ENCODE results near the gene TUBE1. TPM values are rescaled to one million over a fixed set of nuclear protein-coding genes. Genes with fewer than 3 reads are reported as not detected.

TUBE1 gene
- total and polyA plus RNA-seq, 5 donors, result 21.4 to 36.9 (median 27.6) TPM

DNA sequence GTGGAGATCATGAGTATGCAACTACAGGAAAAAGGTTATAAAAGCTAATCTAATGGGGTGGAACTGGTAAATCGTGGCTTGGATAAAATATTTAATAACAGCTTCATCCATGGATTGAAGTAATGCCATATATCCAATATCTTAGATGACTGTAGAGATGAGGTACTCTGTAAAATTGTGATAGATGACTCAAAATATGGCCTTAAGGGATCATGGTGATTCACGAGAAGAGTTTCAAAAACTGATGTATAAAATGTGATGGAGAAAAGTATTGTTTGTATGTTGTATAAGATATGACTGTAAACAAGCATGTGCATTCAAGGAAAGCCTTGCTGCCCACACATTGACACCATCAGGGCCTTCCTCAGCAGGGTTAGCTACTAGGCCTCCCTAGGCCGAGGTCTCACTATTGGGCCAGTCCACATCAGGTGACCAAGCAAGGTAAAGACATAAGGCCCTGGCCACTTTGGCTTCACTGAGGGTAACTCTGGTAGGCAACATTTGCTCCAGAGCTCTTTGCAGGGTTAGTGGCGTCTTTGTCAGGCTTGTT is 51.1 kb downstream of the TUBE1 start:
- Histone ChIP-seq H3K9me3 (ENCODE audit: control insufficient read depth, low read length) (no peaks in the 10 kb centered on the region), H3K4me3 (ENCODE audit: low read length) (no peak overlapping the region), H3K4me1 (ENCODE audit: control insufficient read depth, insufficient read depth, low read length) (peaks cover 2% of the 10 kb centered on the region), H3K27me3 (ENCODE audit: control insufficient read depth, insufficient read depth) (no peaks in the 10 kb centered on the region), H3K27ac (ENCODE audit: low read length) (peak overlapping the region; percentile 65)
- 92% methylated on average over 4 of the region's 4 CpGs for WGBS
- DNase-seq, result no peak
- no peak for ATAC-seq
- intact Hi-C loops (cut with DNase I), result no loop called here

DNA sequence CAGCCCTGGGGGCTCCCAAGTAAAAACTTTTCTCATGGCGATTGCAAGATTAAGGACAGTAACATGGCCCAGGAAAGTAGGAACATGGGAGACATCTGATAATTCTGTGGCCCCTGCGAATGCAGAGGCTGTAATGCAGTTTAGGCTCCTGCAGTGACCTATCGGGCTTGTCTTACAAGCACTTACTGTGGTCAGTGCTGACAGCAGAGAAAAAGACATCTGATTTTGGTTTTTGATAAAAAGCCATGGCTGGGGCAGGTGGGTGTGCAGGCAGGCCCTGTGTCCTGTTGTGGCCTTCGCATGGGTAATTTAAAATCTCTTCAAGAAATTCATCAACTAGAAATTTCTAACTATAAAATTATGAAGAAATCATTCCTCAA is 52.7 kb downstream of the TUBE1 start:
- WGBS, result 96% methylated on average over 4 of the region's 4 CpGs
- Histone ChIP-seq H3K27me3 (ENCODE audit: control insufficient read depth, insufficient read depth) (no peaks in the 10 kb centered on the region), H3K9me3 (ENCODE audit: control insufficient read depth, low read length) (no peaks in the 10 kb centered on the region), H3K4me1 (ENCODE audit: control insufficient read depth, insufficient read depth, low read length) (peaks cover 2% of the 10 kb centered on the region), H3K27ac (ENCODE audit: low read length) (no peak overlapping the region), H3K4me3 (ENCODE audit: low read length) (no peak overlapping the region)
- intact Hi-C loops (cut with DNase I), result no loop called here
- ATAC-seq (no peak), DNase-seq (no peak)

DNA sequence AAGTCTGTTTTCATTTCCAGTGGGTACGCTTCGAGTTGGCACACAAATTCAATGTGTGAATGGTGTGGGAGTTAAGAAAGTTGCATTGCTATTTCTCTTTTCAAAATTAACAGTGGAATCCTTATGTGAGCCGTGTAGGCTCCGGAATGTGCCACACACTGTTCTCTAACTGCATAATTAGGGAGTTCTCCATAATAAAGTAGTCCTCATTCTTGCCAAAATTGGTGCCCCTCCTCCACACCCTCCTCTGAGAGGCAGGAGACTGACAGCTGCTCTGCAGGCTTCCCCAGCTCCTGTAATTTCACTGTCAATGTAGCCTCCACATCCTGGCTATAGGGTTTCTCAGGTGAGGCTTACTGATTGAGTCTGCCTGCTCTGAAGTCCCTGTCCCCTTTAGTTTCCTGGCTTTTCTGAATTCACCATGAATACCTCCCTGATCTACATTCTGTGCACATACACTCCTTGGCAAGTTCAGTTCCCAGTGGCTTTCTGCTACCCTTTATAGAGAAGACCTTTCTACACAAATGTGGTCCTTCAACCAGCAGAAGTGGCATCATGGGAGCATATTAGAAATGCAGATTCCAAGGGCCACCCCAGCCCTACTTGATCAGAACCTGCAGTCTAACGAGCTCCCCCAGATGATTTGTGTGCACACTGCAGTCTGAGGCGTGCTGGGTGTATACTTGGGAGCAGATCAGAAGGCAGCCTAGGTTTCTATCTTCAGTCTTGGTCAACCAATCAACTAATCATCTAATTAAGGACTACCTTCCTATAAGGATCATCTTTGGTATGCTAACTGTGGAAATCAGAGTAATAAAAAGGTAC is 53.3 kb downstream of the TUBE1 start:
- intact Hi-C loops (cut with DNase I), result no loop called here
- H3K4me1 ChIP-seq (ENCODE audit: control insufficient read depth, insufficient read depth, low read length), result peaks cover 2% of the 10 kb centered on the region
- no peak overlapping the region for H3K4me3 ChIP-seq (ENCODE audit: low read length)
- H3K9me3 ChIP-seq (ENCODE audit: control insufficient read depth, low read length), result no peaks in the 10 kb centered on the region
- H3K27ac ChIP-seq (ENCODE audit: low read length), result no peak overlapping the region
- WGBS, result 74% methylated on average over 6 of the region's 6 CpGs
- DNase-seq (no peak), ATAC-seq (no peak)
- H3K27me3 ChIP-seq (ENCODE audit: control insufficient read depth, insufficient read depth), result no peaks in the 10 kb centered on the region

DNA sequence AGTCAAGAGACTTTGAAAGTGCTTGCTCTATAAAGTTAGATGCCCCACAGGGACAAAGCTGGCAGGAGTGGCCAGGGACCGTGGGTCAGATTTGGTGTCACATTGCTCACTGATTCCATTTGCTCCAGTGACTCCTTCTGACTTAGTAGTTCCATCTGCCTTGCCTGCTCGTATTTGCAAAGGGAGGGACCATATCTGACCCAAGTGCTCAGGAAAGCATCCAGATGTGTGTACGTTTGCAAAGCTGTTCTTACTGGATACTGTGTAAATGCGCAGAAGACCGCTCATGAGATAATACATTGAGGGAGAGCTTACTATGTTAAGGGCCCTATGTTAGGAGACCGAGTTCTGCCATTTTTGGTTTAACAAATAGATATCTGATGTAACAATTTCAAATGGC is 54.6 kb downstream of the TUBE1 start:
- DNase-seq (no peak), ATAC-seq (no peak)
- no peaks in the 10 kb centered on the region for H3K9me3 ChIP-seq (ENCODE audit: control insufficient read depth, low read length)
- H3K27ac ChIP-seq (ENCODE audit: low read length), result no peak overlapping the region
- H3K27me3 ChIP-seq (ENCODE audit: control insufficient read depth, insufficient read depth), result no peaks in the 10 kb centered on the region
- no peak overlapping the region for H3K4me3 ChIP-seq (ENCODE audit: low read length)
- intact Hi-C loops (cut with DNase I), result no loop called here
- H3K4me1 ChIP-seq (ENCODE audit: control insufficient read depth, insufficient read depth, low read length), result peaks cover 2% of the 10 kb centered on the region
- 82% methylated on average over 6 of the region's 6 CpGs for WGBS

DNA sequence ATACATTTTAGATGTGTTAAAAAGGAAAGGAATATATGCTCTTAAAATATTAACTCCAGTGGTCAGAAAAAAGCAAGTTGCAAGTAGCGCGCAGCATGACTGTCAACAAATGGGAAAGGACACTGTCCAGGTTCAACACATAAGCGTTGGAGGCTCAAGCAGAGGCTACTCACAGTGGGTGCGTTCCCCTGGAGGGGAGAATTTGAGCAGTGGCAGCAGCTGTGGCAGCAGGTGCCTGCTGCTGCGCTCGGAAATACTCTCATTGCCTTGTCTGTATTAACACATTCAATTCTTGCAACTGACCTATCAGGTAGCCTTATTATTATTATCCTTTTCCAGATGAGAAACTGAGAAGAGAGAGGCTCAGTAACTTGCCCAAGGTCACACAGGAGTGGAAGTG is 55.3 kb downstream of the TUBE1 start:
- intact Hi-C loops (cut with DNase I), result no loop called here
- Histone ChIP-seq H3K27ac (ENCODE audit: low read length) (no peak overlapping the region), H3K4me1 (ENCODE audit: control insufficient read depth, insufficient read depth, low read length) (peaks cover 2% of the 10 kb centered on the region), H3K9me3 (ENCODE audit: control insufficient read depth, low read length) (no peaks in the 10 kb centered on the region), H3K4me3 (ENCODE audit: low read length) (no peak overlapping the region), H3K27me3 (ENCODE audit: control insufficient read depth, insufficient read depth) (no peaks in the 10 kb centered on the region)
- no peak for DNase-seq
- ATAC-seq, result no peak
- WGBS, result 92% methylated on average over 6 of the region's 6 CpGs

DNA sequence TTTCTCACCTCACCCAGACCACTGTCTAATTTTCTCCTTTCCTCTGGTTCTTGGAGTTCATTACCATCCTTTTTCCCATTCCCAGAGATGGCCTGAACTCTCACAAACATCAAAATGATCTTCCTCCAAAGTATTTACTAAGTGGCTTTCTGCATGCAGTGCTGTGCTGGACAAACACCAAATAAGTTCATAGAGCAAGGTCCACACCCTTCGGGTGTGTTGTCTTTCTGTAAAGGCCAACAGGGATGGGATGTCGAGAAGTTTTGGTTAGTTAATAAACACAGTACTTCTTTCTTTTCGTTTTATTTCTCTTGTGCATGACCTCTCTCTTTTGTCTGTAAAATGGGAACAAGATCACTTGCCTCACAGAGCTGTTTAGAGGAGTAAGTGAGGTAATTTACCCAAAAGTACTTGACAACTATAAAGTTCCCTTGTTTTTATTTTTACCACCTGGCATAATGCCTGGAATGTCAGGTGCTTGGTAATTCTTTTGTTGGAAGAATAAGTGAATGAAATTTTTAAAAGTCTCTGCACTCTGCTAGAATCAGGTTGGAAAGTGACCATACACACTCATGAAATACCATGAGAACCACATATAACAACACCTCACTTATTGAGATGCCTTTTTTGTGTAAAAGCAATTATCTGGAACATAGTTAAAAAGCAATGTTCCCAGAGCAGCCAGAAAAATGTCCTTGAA is 56.2 kb downstream of the TUBE1 start:
- intact Hi-C loops (cut with DNase I), result no loop called here

DNA sequence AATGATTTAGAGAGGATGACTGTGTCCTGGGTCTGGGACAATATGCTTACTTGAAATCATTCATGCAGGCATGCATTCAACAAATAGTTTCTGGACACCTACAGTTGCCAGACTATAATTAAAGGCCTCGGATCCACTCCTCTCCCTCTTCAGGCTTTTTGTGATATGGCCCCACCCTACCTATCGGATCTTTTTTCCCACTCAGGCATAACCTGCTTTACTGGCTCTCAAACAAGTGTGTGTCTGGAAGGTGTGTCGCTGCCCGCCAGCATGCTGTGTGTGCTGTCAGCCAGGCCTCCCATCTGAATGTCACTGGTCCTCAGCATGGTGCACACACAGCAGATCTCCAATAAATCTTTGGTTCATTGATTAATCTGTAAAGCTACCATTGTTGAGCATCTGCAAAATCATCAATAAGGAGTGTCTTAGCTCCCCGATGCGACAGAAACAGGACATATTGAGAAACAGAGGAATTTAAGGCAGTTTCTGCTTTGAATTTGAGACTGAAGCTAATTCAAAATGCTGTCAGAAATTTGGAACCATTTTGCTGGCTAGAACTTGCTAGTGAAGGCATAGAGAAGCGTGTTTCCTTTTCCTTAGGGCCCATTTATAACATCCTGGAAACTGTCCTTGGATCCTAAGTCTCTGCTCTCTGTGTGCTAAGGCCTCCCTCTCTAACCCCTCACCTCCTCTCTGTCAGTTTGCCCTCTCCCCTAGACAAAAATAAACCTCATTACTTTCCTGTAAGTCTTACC is 56.9 kb downstream of the TUBE1 start:
- H3K9me3 ChIP-seq (ENCODE audit: control insufficient read depth, low read length), result no peaks in the 10 kb centered on the region
- DNase-seq, result no peak
- H3K4me1 ChIP-seq (ENCODE audit: control insufficient read depth, insufficient read depth, low read length), result no peaks in the 10 kb centered on the region
- WGBS, result 71% methylated on average over 7 of the region's 7 CpGs
- no peaks in the 10 kb centered on the region for H3K27me3 ChIP-seq (ENCODE audit: control insufficient read depth, insufficient read depth)
- ATAC-seq, result peak in 1 of 2 donors; percentile 17
- H3K4me3 ChIP-seq (ENCODE audit: low read length), result no peak overlapping the region
- peak overlapping the region; percentile 63 for H3K27ac ChIP-seq (ENCODE audit: low read length)
- intact Hi-C loops (cut with DNase I), result no loop called here

More for the DNA sequence above, 56.2 kb downstream of the TUBE1 start:
- Histone ChIP-seq H3K27me3 (ENCODE audit: control insufficient read depth, insufficient read depth) (no peaks in the 10 kb centered on the region), H3K4me3 (ENCODE audit: low read length) (no peak overlapping the region), H3K9me3 (ENCODE audit: control insufficient read depth, low read length) (no peaks in the 10 kb centered on the region), H3K27ac (ENCODE audit: low read length) (peak overlapping the region; percentile 39), H3K4me1 (ENCODE audit: control insufficient read depth, insufficient read depth, low read length) (no peaks in the 10 kb centered on the region)
- DNase-seq (no peak), ATAC-seq (peak; percentile 27 to 60)
- 38% methylated on average over 3 of the region's 3 CpGs for WGBS

DNA sequence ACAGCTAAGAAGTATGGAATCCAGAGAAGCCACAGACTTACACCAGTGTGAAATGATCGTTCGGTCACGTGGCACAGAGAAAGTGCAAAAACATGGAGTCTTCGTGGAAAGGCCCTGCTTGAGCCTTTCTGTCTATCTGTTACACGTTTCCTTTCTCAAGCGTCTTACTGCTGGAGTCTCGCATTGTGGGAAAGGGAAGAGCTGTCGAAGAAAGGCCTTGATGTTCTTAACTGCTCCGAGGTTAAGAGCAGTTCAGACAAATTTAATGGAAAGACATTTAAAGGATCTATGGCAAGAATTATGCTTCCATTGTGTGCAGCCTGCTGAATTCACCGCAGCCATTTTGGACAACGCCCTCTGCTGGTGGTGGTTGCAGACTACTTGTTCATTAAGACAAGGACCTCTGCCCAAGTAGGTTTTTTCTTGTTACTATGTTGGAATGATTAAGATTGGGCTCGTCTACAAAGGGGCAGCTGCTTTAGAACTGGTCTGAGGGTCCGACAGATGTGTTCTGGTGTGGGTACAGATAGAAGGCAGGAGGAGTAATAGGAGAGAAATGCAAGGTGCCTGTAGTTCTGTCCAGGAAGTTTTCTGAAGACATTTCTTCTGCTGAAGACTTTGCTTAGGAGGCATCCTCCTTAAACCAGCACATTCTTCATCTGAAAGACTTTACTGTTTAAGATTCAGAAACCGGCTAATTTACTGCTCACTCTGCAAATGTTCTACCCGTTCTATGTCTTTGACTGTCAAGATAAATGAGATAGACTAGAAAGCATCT is 58.0 kb downstream of the TUBE1 start:
- H3K27ac ChIP-seq (ENCODE audit: low read length), result no peak overlapping the region
- no peaks in the 10 kb centered on the region for H3K4me1 ChIP-seq (ENCODE audit: control insufficient read depth, insufficient read depth, low read length)
- WGBS, result 79% methylated on average over 15 of the region's 15 CpGs
- no peaks in the 10 kb centered on the region for H3K27me3 ChIP-seq (ENCODE audit: control insufficient read depth, insufficient read depth)
- ATAC-seq, result peak in 1 of 2 donors; percentile 36
- intact Hi-C loops (cut with DNase I), result no loop called here
- H3K9me3 ChIP-seq (ENCODE audit: control insufficient read depth, low read length), result no peaks in the 10 kb centered on the region
- DNase-seq, result peak; percentile 60 to 87 (median 79)
- H3K4me3 ChIP-seq (ENCODE audit: low read length), result no peak overlapping the region

DNA sequence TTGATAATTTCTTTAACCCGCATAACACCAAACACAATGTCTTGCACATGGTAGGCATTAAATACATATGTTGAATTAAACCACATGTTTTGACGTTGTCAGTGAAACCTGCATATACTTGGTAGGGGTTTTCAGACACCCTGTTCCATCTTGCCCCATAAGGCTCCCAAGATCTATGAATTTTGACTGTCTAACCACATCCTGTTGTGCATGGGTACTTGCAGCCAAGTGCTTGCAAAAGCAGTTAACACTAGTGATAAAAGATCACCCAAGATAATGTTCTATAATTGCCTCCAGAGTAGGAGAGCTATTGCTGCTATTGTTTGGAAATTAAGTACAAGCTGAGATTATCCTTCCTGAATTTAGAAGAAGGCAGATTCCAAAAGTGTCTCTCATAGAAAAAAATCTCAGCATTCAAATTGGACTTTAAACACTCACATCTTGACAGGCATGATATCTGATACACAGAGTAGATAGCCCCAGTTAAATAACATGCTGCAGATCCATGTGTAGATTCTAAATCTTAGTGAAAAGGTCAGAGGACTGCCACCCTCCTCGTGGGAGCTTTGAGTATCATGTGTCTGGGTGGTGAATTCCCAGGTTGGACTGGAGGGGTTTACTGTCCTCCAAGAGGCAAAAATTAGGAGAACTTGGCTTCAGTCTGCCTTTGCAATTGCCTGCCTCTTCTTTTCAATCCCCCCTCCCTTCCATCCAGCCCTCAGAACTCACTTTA is 59.2 kb downstream of the TUBE1 start:
- Histone ChIP-seq H3K27ac (ENCODE audit: low read length) (no peak overlapping the region), H3K4me3 (ENCODE audit: low read length) (no peak overlapping the region), H3K27me3 (ENCODE audit: control insufficient read depth, insufficient read depth) (no peaks in the 10 kb centered on the region), H3K9me3 (ENCODE audit: control insufficient read depth, low read length) (no peaks in the 10 kb centered on the region), H3K4me1 (ENCODE audit: control insufficient read depth, insufficient read depth, low read length) (no peaks in the 10 kb centered on the region)
- ATAC-seq (no peak), DNase-seq (no peak)
- intact Hi-C loops (cut with DNase I), result no loop called here
- WGBS, result 78% methylated on average over 3 of the region's 3 CpGs

DNA sequence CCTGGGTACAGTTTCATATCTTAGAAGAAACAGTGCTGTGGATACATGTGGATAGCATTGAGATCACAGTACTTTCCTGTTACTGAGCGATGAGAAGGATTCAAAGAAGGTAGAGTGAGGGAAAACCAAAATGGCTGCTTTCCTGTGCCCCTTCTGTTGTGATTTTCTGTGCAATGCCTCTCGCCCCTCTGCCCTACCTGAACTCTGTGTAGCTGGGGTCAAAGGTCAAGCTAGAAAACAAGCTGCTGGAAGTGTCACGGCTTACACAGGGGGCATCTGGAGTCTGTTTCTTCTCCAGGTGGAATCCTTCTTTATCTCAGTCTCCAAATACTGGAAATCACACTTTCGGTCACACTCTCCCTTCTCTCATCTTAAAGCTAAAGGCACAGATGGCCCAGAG is 60.3 kb downstream of the TUBE1 start:
- 96% methylated on average over 4 of the region's 4 CpGs for WGBS
- no peak overlapping the region for H3K27ac ChIP-seq (ENCODE audit: low read length)
- intact Hi-C loops (cut with DNase I), result no loop called here
- no peaks in the 10 kb centered on the region for H3K27me3 ChIP-seq (ENCODE audit: control insufficient read depth, insufficient read depth)
- no peak for DNase-seq
- H3K4me3 ChIP-seq (ENCODE audit: low read length), result no peak overlapping the region
- no peak for ATAC-seq
- no peaks in the 10 kb centered on the region for H3K4me1 ChIP-seq (ENCODE audit: control insufficient read depth, insufficient read depth, low read length)
- H3K9me3 ChIP-seq (ENCODE audit: control insufficient read depth, low read length), result no peaks in the 10 kb centered on the region

Measured in right cardiac atrium (tissue), 5 donors.